Gastrocnemius medialis (tissue), 4 donors: ENCODE results near the gene ARHGAP24.

ENCODE experiments used
- CTCF ChIP-seq, 5 experiments: fragments of 450-650 bp in 3 of 5; fragments of 200-600 bp in 2 of 5; sonication (generic) in 2 of 5; IDR thresholded peaks in 4 of 5; conservative IDR thresholded peaks in 1 of 5; 1 replicate in 4 of 5; 2 replicates in 1 of 5; pipeline ENCODE4 v1.5.1; 2016 to 2019; ENCODE audit warnings: antibody characterized with exemption in 5 of 5, mild to moderate bottlenecking in 3 of 5, moderate library complexity in 3 of 5
- POLR2A ChIP-seq, 2 donors: fragments of 450-650 bp; IDR thresholded peaks; one replicate each; pipeline ENCODE4 v1.6.1; 2017; ENCODE audit warnings: antibody characterized with exemption in 2 of 2, mild to moderate bottlenecking in 2 of 2, moderate library complexity in 2 of 2

- TF ChIP-seq CTCF (IDR thresholded peaks at IDR 0.05 in 4 of 5, conservative IDR thresholded peaks at IDR 0.05 in 1 of 5) (no peak), POLR2A (IDR thresholded peaks at IDR 0.05) (no peak)
Measured at GRCh38 chr4:85522277-85522676, 47.3 kb downstream of the ARHGAP24 start.
